Measurements from ENCODE around the gene FCGBP. TPM values are rescaled to one million over a fixed set of nuclear protein-coding genes. Genes with fewer than 3 reads are reported as not detected.

FCGBP gene
- total RNA-seq = 0.32 and 0.36 TPM in 2 replicates

GRCh38 chr19:39934584-39935363 is at the start of gene FCGBP:
Gene FCGBP, minus strand, starts transcription at chr19:39934634.

GRCh38 chr19:39970675-39971379 is 36.4 kb upstream of the FCGBP start, which contains the start of gene PSMC4:
Gene PSMC4, plus strand, starts transcription at chr19:39971165. Its CDS starts 38 bp downstream, at chr19:39971203.

Other genes with a start within 250 kb of the FCGBP start
- not detected in 2 replicates for gene LGALS14, start 230.2 kb downstream of the FCGBP start, total RNA-seq
- not detected in 2 replicates for gene CLC, start 196.6 kb downstream of the FCGBP start, total RNA-seq
- gene LEUTX, start 155.8 kb downstream of the FCGBP start, total RNA-seq = not detected in 2 replicates
- gene DYRK1B, start 100.5 kb downstream of the FCGBP start, total RNA-seq = 14.8 and 18.7 TPM in 2 replicates
- 52.9 and 54.0 TPM in 2 replicates for gene FBL, start 88.3 kb downstream of the FCGBP start, total RNA-seq
- gene PSMC4, start 36.5 kb upstream of the FCGBP start, total RNA-seq = 97.7 and 108 TPM in 2 replicates
- gene ZNF546, start 62.4 kb upstream of the FCGBP start, total RNA-seq = 3.0 and 4.7 TPM in 2 replicates
- 12.0 and 16.4 TPM in 2 replicates for gene ZNF780B, start 121.6 kb upstream of the FCGBP start, total RNA-seq
- gene ZNF780A, start 156.3 kb upstream of the FCGBP start, total RNA-seq = 11.2 and 13.8 TPM in 2 replicates

Data from hair follicle dermal papilla cell (primary cell).